Glutamatergic neuron (in vitro differentiated cells): ENCODE measurements around the gene NISCH. TPM values are rescaled to one million over a fixed set of nuclear protein-coding genes. Genes with fewer than 3 reads are reported as not detected.
A peak's percentile ranks its signal among the peaks of the same experiment; 100 is the strongest.

Experiments
- DNase-seq: peaks from one replicate; pipeline ENCODE4 v3.0.0; 2022
- H3K27ac Mint-ChIP-seq: one replicate; pipeline ENCODE4 v1.8.0; 2020; ENCODE audit warnings: mild to moderate bottlenecking, mixed read lengths, inconsistent platforms; ENCODE audit not compliant: unreplicated experiment
- H3K27me3 Mint-ChIP-seq: one replicate; pipeline ENCODE4 v1.8.0; 2020; ENCODE audit warnings: mild to moderate bottlenecking, moderate library complexity, mixed read lengths, inconsistent platforms; ENCODE audit not compliant: unreplicated experiment
- H3K36me3 Mint-ChIP-seq: one replicate; pipeline ENCODE4 v1.8.0; 2020; ENCODE audit warnings: mild to moderate bottlenecking, mixed read lengths, inconsistent platforms; ENCODE audit not compliant: unreplicated experiment
- H3K4me1 Mint-ChIP-seq: one replicate; pipeline ENCODE4 v1.8.0; 2020; ENCODE audit warnings: mild to moderate bottlenecking, low read depth, mixed read lengths, inconsistent platforms; ENCODE audit not compliant: unreplicated experiment
- H3K4me3 Mint-ChIP-seq: one replicate; pipeline ENCODE4 v1.8.0; 2020; ENCODE audit warnings: mild to moderate bottlenecking, mixed read lengths, inconsistent platforms; ENCODE audit not compliant: unreplicated experiment
- H3K9me3 Mint-ChIP-seq: one replicate; pipeline ENCODE4 v1.8.0; 2020; ENCODE audit warnings: mild to moderate bottlenecking, moderate library complexity, mixed read lengths, inconsistent platforms; ENCODE audit not compliant: unreplicated experiment
- CTCF ChIP-seq: fragments of 200-600 bp; sonication (generic); IDR thresholded peaks from one replicate; pipeline ENCODE4 v1.5.0; 2021; ENCODE audit not compliant: partially characterized antibody, unreplicated experiment
- total RNA-seq: library from RNA; stranded (reverse); fragmentation: NEBNext Ultra II Directional; extraction: Animal tissue kit (Norgen Biotek cat#: 25700); gene quantifications from one replicate; pipeline ENCODE4 v1.2.1, GENCODE V29; 2021; ENCODE audit not compliant: unreplicated experiment

NISCH gene
- total RNA-seq, 1 donor from 2014 or later, result 280 TPM

GRCh38 chr3:52456169-52456799 is 880 bp downstream of the NISCH start:
- no peak for TF ChIP-seq CTCF
- Mint-ChIP-seq H3K4me3 (peak overlapping the region; percentile 96), H3K36me3 (peaks cover 4% of the 10 kb centered on the region), H3K27ac (peak overlapping the region; percentile 92), H3K27me3 (peaks cover 10% of the 10 kb centered on the region), H3K4me1 (peaks cover 24% of the 10 kb centered on the region), H3K9me3 (peaks cover 13% of the 10 kb centered on the region)
- DNase-seq, result no peak

DNA sequence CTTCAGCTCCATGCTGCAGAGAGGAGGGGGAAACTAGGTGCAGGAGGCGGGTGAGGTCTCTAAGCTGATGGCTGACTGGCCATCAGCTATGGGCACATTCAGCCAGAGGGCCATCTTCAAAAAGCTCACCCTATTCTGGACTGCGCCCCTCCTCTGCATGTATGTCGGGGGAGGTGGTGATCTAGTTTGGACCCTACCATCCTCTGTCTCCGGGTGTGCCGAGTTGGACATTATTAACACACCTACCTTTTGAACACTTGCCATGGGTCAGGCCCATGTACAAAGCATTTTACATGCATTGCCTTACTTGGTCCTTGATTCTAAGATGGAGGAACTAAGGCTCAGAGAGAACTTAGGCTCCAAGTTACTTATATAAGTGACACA is 1.4 kb downstream of the NISCH start:
- Mint-ChIP-seq H3K27ac (peak overlapping the region; percentile 92), H3K36me3 (peaks cover 4% of the 10 kb centered on the region), H3K9me3 (peaks cover 13% of the 10 kb centered on the region), H3K4me1 (peaks cover 21% of the 10 kb centered on the region), H3K27me3 (peaks cover 10% of the 10 kb centered on the region), H3K4me3 (peak overlapping the region; percentile 96)
- no peak for TF ChIP-seq CTCF
- DNase-seq, result no peak

DNA sequence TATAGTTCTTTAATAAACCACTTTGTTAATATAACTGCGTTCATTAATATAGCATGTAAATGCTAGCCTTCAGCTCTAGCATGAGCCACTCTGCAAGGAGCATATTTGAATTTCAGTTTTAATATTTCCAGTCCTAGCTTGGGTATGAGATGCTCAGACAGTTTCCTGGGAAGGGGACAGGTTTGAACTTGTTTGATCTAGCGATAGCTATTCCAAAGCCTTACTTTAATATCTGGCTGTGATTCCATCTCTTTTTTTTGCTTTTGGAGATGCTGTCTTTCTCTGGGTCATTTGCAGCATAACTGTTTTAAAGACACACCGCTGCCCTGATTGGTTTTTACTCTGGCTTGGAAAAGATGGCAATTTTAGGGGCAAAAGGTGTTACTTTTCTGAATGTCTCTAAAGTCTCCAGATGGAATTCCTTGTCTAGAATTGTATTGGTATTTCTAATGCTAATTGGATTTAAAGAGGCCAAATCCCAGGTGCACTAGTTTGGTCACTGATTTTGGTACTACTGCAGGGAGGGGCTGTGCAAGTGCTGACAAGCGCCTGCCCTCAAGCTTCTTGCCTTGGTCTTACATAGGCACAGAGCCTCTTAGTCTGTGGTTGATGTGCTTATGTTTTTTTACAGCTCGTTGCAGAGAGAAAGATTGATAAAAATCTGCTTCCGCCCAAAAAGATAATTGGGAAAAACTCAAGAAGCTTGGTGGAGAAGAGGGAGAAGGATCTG is 2.8 kb downstream of the NISCH start:
- Mint-ChIP-seq H3K9me3 (peaks cover 13% of the 10 kb centered on the region), H3K4me3 (peak overlapping the region; percentile 96), H3K27ac (no peak overlapping the region), H3K4me1 (peaks cover 21% of the 10 kb centered on the region), H3K27me3 (peaks cover 10% of the 10 kb centered on the region), H3K36me3 (peaks cover 4% of the 10 kb centered on the region)
- DNase-seq, result no peak
- TF ChIP-seq CTCF, result no peak

DNA sequence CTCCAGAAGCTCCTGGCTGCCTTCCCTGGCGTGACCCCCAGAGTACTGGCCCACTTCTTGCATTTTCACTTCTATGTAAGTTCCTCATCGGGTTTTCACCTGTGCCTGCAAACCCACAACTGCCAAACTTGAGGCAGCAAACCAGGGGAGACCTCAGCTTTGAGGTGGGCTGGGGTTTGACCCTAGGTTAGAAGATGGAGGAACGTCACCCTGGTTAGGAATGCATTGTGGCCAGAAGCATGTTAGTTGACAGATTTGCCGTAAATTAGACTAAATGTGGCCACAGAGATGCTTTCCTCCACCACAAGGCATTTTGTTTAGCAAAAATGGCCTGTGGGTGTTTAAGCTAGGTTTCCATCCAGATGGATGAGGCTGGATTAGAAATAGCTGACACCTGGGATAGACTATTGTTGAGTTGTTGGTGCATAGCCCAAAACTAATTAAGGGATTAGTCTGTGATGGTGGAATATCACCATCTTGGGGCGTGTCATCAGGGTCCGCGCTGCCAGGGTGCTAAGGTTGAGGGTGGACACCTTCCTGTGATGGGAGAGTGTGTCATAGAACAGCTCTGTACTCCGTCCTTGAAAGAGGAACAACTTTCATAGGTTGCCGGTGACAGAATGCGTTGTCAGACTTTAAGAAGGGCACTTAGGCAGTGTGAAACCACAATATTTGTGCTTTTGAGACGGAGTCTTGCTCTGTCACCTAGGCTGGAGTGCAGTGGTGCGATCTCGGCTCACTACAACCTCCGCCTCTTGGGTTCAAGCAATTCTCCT is 3.6 kb downstream of the NISCH start:
- TF ChIP-seq CTCF, result no peak
- Mint-ChIP-seq H3K36me3 (peaks cover 4% of the 10 kb centered on the region), H3K27me3 (peaks cover 10% of the 10 kb centered on the region), H3K4me1 (peaks cover 17% of the 10 kb centered on the region), H3K4me3 (no peak overlapping the region), H3K9me3 (peaks cover 10% of the 10 kb centered on the region), H3K27ac (no peak overlapping the region)
- no peak for DNase-seq
